Measurements from ENCODE around the gene NUTM2A. TPM values are rescaled to one million over a fixed set of nuclear protein-coding genes. Genes with fewer than 3 reads are reported as not detected.
"Not testable (repeated sequence)": the region's sequence is repeated elsewhere in the genome, so short reads cannot be mapped to it uniquely, and the experiment has no call there.

The NUTM2A gene
- total and polyA plus RNA-seq, 9 of the 15 experiments (the other 6 are each of a cell fraction or from before 2014, with no cell fraction given), result 0.07 to 2.8 (median 0.83) TPM; not detected in 2

- 60% methylated on average over 2 of the region's 20 CpGs for WGBS (ENCODE audit: insufficient coverage, low coverage, missing lambda C conversion rate)
Observed at GRCh38 chr10:87228247-87228646, 3.0 kb downstream of the NUTM2A start.

GRCh38 chr10:87229211-87229610 lies 4.0 kb downstream of the NUTM2A start:
- H3K4me1 ChIP-seq (replicated peaks in 1 of 2; ENCODE audit: control insufficient read depth in 2 of 2, insufficient read depth in 2 of 2, low read length in 2 of 2); in situ Hi-C loops (cut with MboI); H3K4me2 ChIP-seq (ENCODE audit: insufficient read depth, low read length); H3K36me3 ChIP-seq (ENCODE audit: control insufficient read depth, insufficient read depth, low read length); H3K9ac ChIP-seq (ENCODE audit: insufficient read depth in 1 of 2, low read depth in 2 of 2, low read length in 2 of 2); ATAC-seq; H3K27ac ChIP-seq (ENCODE audit: extremely low read depth, low read depth, low read length); CTCF ChIA-PET (ENCODE audit: low intra/inter-chr PET ratio); H3K9me3 ChIP-seq (replicated peaks; ENCODE audit: control insufficient read depth, insufficient read depth, low read depth, low read length); H4K20me1 ChIP-seq (replicated peaks; ENCODE audit: control insufficient read depth, insufficient read depth, low read length); FAIRE-seq; intact Hi-C loops (cut with micrococcal nuclease); H2AFZ ChIP-seq (ENCODE audit: low read depth, low read length); H3K4me3 ChIP-seq; DNase-seq (ENCODE audit: extremely low read depth in 1 of 4, low spot score in 3 of 4); H3K79me2 ChIP-seq (ENCODE audit: control insufficient read depth, insufficient read depth, low read length); POLR2A ChIA-PET; H3K27me3 ChIP-seq (ENCODE audit: control insufficient read depth in 2 of 2, insufficient read depth in 2 of 2, low read length in 2 of 2); BruUV-seq (replicated peaks); H3K9me1 ChIP-seq (ENCODE audit: control insufficient read depth, insufficient read depth, low read length): not testable (repeated sequence)
- whole genome bisulfite sequencing (ENCODE audit: insufficient coverage, low coverage, missing lambda C conversion rate), result 92% methylated on average over 8 of the region's 9 CpGs

More at GRCh38 chr10:87228247-87228646, 3.0 kb downstream of the NUTM2A start:
- H3K79me2 ChIP-seq (ENCODE audit: control insufficient read depth, insufficient read depth, low read length); H3K4me3 ChIP-seq; intact Hi-C loops (cut with micrococcal nuclease); in situ Hi-C loops (cut with MboI); POLR2A ChIA-PET; FAIRE-seq; H3K4me1 ChIP-seq (replicated peaks in 1 of 2; ENCODE audit: control insufficient read depth in 2 of 2, insufficient read depth in 2 of 2, low read length in 2 of 2); H3K9ac ChIP-seq (ENCODE audit: insufficient read depth in 1 of 2, low read depth in 2 of 2, low read length in 2 of 2); H2AFZ ChIP-seq (ENCODE audit: low read depth, low read length); H3K9me3 ChIP-seq (replicated peaks; ENCODE audit: control insufficient read depth, insufficient read depth, low read depth, low read length); DNase-seq (ENCODE audit: extremely low read depth in 1 of 4, low spot score in 3 of 4); H3K36me3 ChIP-seq (ENCODE audit: control insufficient read depth, insufficient read depth, low read length); H3K9me1 ChIP-seq (ENCODE audit: control insufficient read depth, insufficient read depth, low read length); CTCF ChIA-PET (ENCODE audit: low intra/inter-chr PET ratio); H4K20me1 ChIP-seq (replicated peaks; ENCODE audit: control insufficient read depth, insufficient read depth, low read length); H3K27ac ChIP-seq (ENCODE audit: extremely low read depth, low read depth, low read length); BruUV-seq (replicated peaks); H3K27me3 ChIP-seq (ENCODE audit: control insufficient read depth in 2 of 2, insufficient read depth in 2 of 2, low read length in 2 of 2); H3K4me2 ChIP-seq (ENCODE audit: insufficient read depth, low read length); ATAC-seq: not testable (repeated sequence)

GRCh38 chr10:87234854-87235253 lies 9.6 kb downstream of the NUTM2A start:
- H3K4me3 ChIP-seq; H3K79me2 ChIP-seq (ENCODE audit: control insufficient read depth, insufficient read depth, low read length); POLR2A ChIA-PET; H3K27ac ChIP-seq (ENCODE audit: extremely low read depth, low read depth, low read length); DNase-seq (ENCODE audit: extremely low read depth in 1 of 4, low spot score in 3 of 4); H3K36me3 ChIP-seq (ENCODE audit: control insufficient read depth, insufficient read depth, low read length); ATAC-seq; H2AFZ ChIP-seq (ENCODE audit: low read depth, low read length); FAIRE-seq; H3K27me3 ChIP-seq (ENCODE audit: control insufficient read depth in 2 of 2, insufficient read depth in 2 of 2, low read length in 2 of 2); H4K20me1 ChIP-seq (replicated peaks; ENCODE audit: control insufficient read depth, insufficient read depth, low read length); H3K4me1 ChIP-seq (replicated peaks in 1 of 2; ENCODE audit: control insufficient read depth in 2 of 2, insufficient read depth in 2 of 2, low read length in 2 of 2); intact Hi-C loops (cut with micrococcal nuclease); in situ Hi-C loops (cut with MboI); H3K9me3 ChIP-seq (replicated peaks; ENCODE audit: control insufficient read depth, insufficient read depth, low read depth, low read length); BruUV-seq (replicated peaks); CTCF ChIA-PET (ENCODE audit: low intra/inter-chr PET ratio); H3K4me2 ChIP-seq (ENCODE audit: insufficient read depth, low read length); H3K9me1 ChIP-seq (ENCODE audit: control insufficient read depth, insufficient read depth, low read length); H3K9ac ChIP-seq (ENCODE audit: insufficient read depth in 1 of 2, low read depth in 2 of 2, low read length in 2 of 2): not testable (repeated sequence)
- no CpG with 5 or more reads among the region's 7 CpGs for WGBS (ENCODE audit: insufficient coverage, low coverage, missing lambda C conversion rate)

GRCh38 chr10:87237244-87237643 lies 12.0 kb downstream of the NUTM2A start:
- WGBS (ENCODE audit: insufficient coverage, low coverage, missing lambda C conversion rate), result 94% methylated on average over 3 of the region's 5 CpGs
- H3K9me3 ChIP-seq (replicated peaks; ENCODE audit: control insufficient read depth, insufficient read depth, low read depth, low read length); H3K79me2 ChIP-seq (ENCODE audit: control insufficient read depth, insufficient read depth, low read length); BruUV-seq (replicated peaks); FAIRE-seq; DNase-seq (ENCODE audit: extremely low read depth in 1 of 4, low spot score in 3 of 4); H3K27ac ChIP-seq (ENCODE audit: extremely low read depth, low read depth, low read length); H3K9ac ChIP-seq (ENCODE audit: insufficient read depth in 1 of 2, low read depth in 2 of 2, low read length in 2 of 2); in situ Hi-C loops (cut with MboI); H2AFZ ChIP-seq (ENCODE audit: low read depth, low read length); H3K36me3 ChIP-seq (ENCODE audit: control insufficient read depth, insufficient read depth, low read length); H3K4me1 ChIP-seq (replicated peaks in 1 of 2; ENCODE audit: control insufficient read depth in 2 of 2, insufficient read depth in 2 of 2, low read length in 2 of 2); CTCF ChIA-PET (ENCODE audit: low intra/inter-chr PET ratio); H3K9me1 ChIP-seq (ENCODE audit: control insufficient read depth, insufficient read depth, low read length); H3K4me2 ChIP-seq (ENCODE audit: insufficient read depth, low read length); H3K27me3 ChIP-seq (ENCODE audit: control insufficient read depth in 2 of 2, insufficient read depth in 2 of 2, low read length in 2 of 2); ATAC-seq; H4K20me1 ChIP-seq (replicated peaks; ENCODE audit: control insufficient read depth, insufficient read depth, low read length); H3K4me3 ChIP-seq; intact Hi-C loops (cut with micrococcal nuclease); POLR2A ChIA-PET: not testable (repeated sequence)

Measured in K562 (cell line).